OCI-LY7 (cell line): ENCODE data around the gene MROH9. TPM values are rescaled to one million over a fixed set of nuclear protein-coding genes. Genes with fewer than 3 reads are reported as not detected.
"Not testable (repeated sequence)": the region's sequence is repeated elsewhere in the genome, so short reads cannot be mapped to it uniquely, and the experiment has no call there.

Experiments used
- BruUV-seq: library from RNA; stranded (reverse); fragments of 400-500 nt; replicated peaks from 2 replicates; lab custom pipeline; 2021; lab: Mats Ljungman, UMichigan
- CTCF ChIA-PET: fragments of 300-600 bp; sonication (Branson Sonifier 250); formaldehyde crosslinking; loops from one replicate; lab custom pipeline; 2022; ENCODE audit warnings: antibody characterized with exemption; ENCODE audit not compliant: unreplicated experiment; lab: Charles Lee
- POLR2A ChIA-PET: fragments of 300-600 bp; sonication (Branson Sonifier 250); formaldehyde crosslinking; loops from one replicate; lab custom pipeline; 2022; ENCODE audit warnings: antibody characterized with exemption; lab: Charles Lee
- DNase-seq: peaks from one replicate; pipeline ENCODE4 v3.0.0-alpha.2; 2015; ENCODE audit warnings: low spot score
- H2AFZ ChIP-seq: fragments of 200-600 bp; sonication (generic), shearing (Covaris generic); 2 replicates; pipeline ENCODE4 v1.6.1; 2014; ENCODE audit warnings: mild to moderate bottlenecking, antibody characterized with exemption, low read length, moderate library complexity
- H3K27ac ChIP-seq: fragments of 200-600 bp; sonication (generic); 2 replicates; pipeline ENCODE4 v1.5.1; 2014; ENCODE audit warnings: mixed run types, low read depth, mild to moderate bottlenecking, moderate library complexity, low read length, inconsistent platforms; ENCODE audit not compliant: poor library complexity, severe bottlenecking
- H3K36me3 ChIP-seq: fragments of 200-600 bp; sonication (generic); 2 replicates; pipeline ENCODE4 v1.6.1; 2014; ENCODE audit warnings: mild to moderate bottlenecking, antibody characterized with exemption, low read length, moderate library complexity, mixed read lengths; ENCODE audit not compliant: insufficient read depth
- H3K4me1 ChIP-seq: fragments of 200-600 bp; sonication (generic); 2 replicates; pipeline ENCODE4 v1.5.1; 2014; ENCODE audit warnings: mild to moderate bottlenecking, low read length; ENCODE audit not compliant: insufficient read depth, poor library complexity, severe bottlenecking
- H3K4me2 ChIP-seq: fragments of 200-600 bp; sonication (generic); 2 replicates; pipeline ENCODE4 v1.6.1; 2014; ENCODE audit warnings: mild to moderate bottlenecking, low read length
- H3K4me3 ChIP-seq: fragments of 200-600 bp; sonication (generic); 2 replicates; pipeline ENCODE4 v1.5.1; 2014; ENCODE audit warnings: mild to moderate bottlenecking, low read depth, low read length; ENCODE audit not compliant: poor library complexity, severe bottlenecking
- H3K79me2 ChIP-seq: fragments of 200-600 bp; sonication (generic); 2 replicates; pipeline ENCODE4 v1.6.1; 2016; ENCODE audit warnings: low read depth, mild to moderate bottlenecking, low read length, moderate library complexity, mixed read lengths; ENCODE audit not compliant: insufficient read depth
- H3K9me2 ChIP-seq: fragments of 200-600 bp; sonication (generic); 2 replicates; pipeline ENCODE4 v1.6.1; 2016; ENCODE audit warnings: mild to moderate bottlenecking, low read length, mixed read lengths; ENCODE audit not compliant: insufficient read depth
- H3K9me3 ChIP-seq: fragments of 200-600 bp; sonication (generic); 2 replicates; pipeline ENCODE4 v1.6.1; 2014; ENCODE audit warnings: mild to moderate bottlenecking, mixed run types, low read length, mixed read lengths
- H4K20me1 ChIP-seq: fragments of 200-600 bp; sonication (generic); 2 replicates; pipeline ENCODE4 v1.6.1; 2014; ENCODE audit warnings: mild to moderate bottlenecking, antibody characterized with exemption, low read length, moderate library complexity, mixed read lengths; ENCODE audit not compliant: insufficient read depth
- CTCF ChIP-seq: fragments of 200-600 bp; sonication (generic); conservative IDR thresholded peaks from 2 replicates; pipeline ENCODE4 v1.5.1; 2014; ENCODE audit warnings: mild to moderate bottlenecking, antibody characterized with exemption, low read length, moderate library complexity, mixed read lengths
- EZH2phosphoT487 ChIP-seq: fragments of 200-600 bp; sonication (generic); IDR thresholded peaks from 2 replicates; pipeline ENCODE4 v1.6.1; 2018; ENCODE audit warnings: low read depth, borderline replicate concordance, mild to moderate bottlenecking, mixed run types, antibody characterized with exemption, low read length, moderate library complexity, mixed read lengths
- intact Hi-C: fragments of 100-400 bp; cut with micrococcal nuclease; formaldehyde crosslinking; loops from one replicate; pipeline ENCODE4 v1.10.0; 2022; ENCODE audit not compliant: unreplicated experiment
- total RNA-seq, 2 experiments: library from RNA; depleted of rRNA in 1 of 2; stranded (reverse); fragments of >200 nt in 1 of 2; shearing (Covaris generic) in 1 of 2; gene quantifications; 2 replicates each; pipeline ENCODE4 v1.2.3, GENCODE V29; 2014 to 2022

MROH9 gene
- total RNA-seq, 2 experiments from 2014 or later, result not detected

- H3K36me3 ChIP-seq, result no peaks in the 10 kb centered on the region
- no peaks in the 10 kb centered on the region for H4K20me1 ChIP-seq
- ChIA-PET CTCF (no interaction called here), POLR2A (interaction anchor here (1.2 kb wide), 1 partner anchor 11 kb away, joined by 3 read pairs; no protein-coding TSS in a partner anchor)
- no peaks in the 10 kb centered on the region for H3K9me3 ChIP-seq
- no peaks in the 10 kb centered on the region for H3K79me2 ChIP-seq
- no peaks in the 10 kb centered on the region for H3K4me1 ChIP-seq
- no peaks in the 10 kb centered on the region for H3K9me2 ChIP-seq
- TF ChIP-seq EZH2phosphoT487 (no peak), CTCF (no peak)
- no peak overlapping the region for H3K27ac ChIP-seq
- no peak overlapping the region for H3K4me3 ChIP-seq
- no peak overlapping the region for H3K4me2 ChIP-seq
- DNase-seq, result no peak
- BruUV-seq, result no TSS peak
- H2AFZ ChIP-seq, result no peak overlapping the region
- intact Hi-C loops, result no loop called here
Observed at GRCh38 chr1:170910273-170910672, 25.1 kb upstream of the MROH9 start.

- H3K36me3 ChIP-seq, result no peaks in the 10 kb centered on the region
- H2AFZ ChIP-seq, result no peak overlapping the region
- CTCF ChIA-PET, result no interaction called here
- no peak overlapping the region for H3K4me3 ChIP-seq
- intact Hi-C loops, result no loop called here
- POLR2A ChIA-PET, result interaction anchor here (0.6 kb wide), 1 partner anchor 1516 kb away, joined by 8 read pairs; no protein-coding TSS in a partner anchor
- no peaks in the 10 kb centered on the region for H3K79me2 ChIP-seq
- no peak for DNase-seq
- peaks cover 11% of the 10 kb centered on the region for H3K9me3 ChIP-seq
- no peaks in the 10 kb centered on the region for H3K9me2 ChIP-seq
- H3K27ac ChIP-seq, result no peak overlapping the region
- H3K4me2 ChIP-seq, result no peak overlapping the region
- BruUV-seq, result no TSS peak
- no peaks in the 10 kb centered on the region for H4K20me1 ChIP-seq
- no peak for TF ChIP-seq CTCF
- no peak for TF ChIP-seq EZH2phosphoT487
- H3K4me1 ChIP-seq, result no peaks in the 10 kb centered on the region
Observed at GRCh38 chr1:170917373-170917772, 18.0 kb upstream of the MROH9 start.

- DNase-seq, H4K20me1 ChIP-seq, H3K79me2 ChIP-seq, H3K36me3 ChIP-seq, BruUV-seq, H2AFZ ChIP-seq, CTCF ChIA-PET, POLR2A ChIA-PET, H3K27ac ChIP-seq, H3K9me2 ChIP-seq, H3K4me3 ChIP-seq, H3K4me2 ChIP-seq, H3K4me1 ChIP-seq: not testable (repeated sequence)
- intact Hi-C loops, result loop anchor here (5.0 kb wide), 1 partner anchor 232 kb away; no protein-coding TSS in a partner anchor
- H3K9me3 ChIP-seq, result peaks cover 11% of the 10 kb centered on the region
Observed at GRCh38 chr1:170924656-170925055, 10.7 kb upstream of the MROH9 start.
